Measurements from ENCODE around the gene CAMKMT.

CAMKMT gene

GRCh38 chr2:44680983-44681531 is 319.3 kb downstream of the CAMKMT start:
- H4K8ac ChIP-seq (ENCODE audit: low read depth, low read length): no peak overlapping the region
- H3K9me3 ChIP-seq (replicated peaks in 1 of 2; ENCODE audit: control insufficient read depth in 2 of 2, insufficient read depth in 1 of 2, low read depth in 1 of 2, low read length in 2 of 2): no peaks in the 10 kb centered on the region
- peaks cover 10 to 12% of the 10 kb centered on the region in 2 donors for H3K4me1 ChIP-seq (ENCODE audit: control insufficient read depth in 2 of 2, insufficient read depth in 1 of 2, low read depth in 1 of 2, low read length in 2 of 2)
- H3K4me3 ChIP-seq (ENCODE audit: low read length in 2 of 2): no peak overlapping the region
- WGBS, 2 donors (ENCODE audit: extremely low coverage in 2 of 2, insufficient read length in 2 of 2, insufficient replicate concordance in 1 of 2): no CpG with 5 or more reads among the region's 5 CpGs
- H3K27me3 ChIP-seq (ENCODE audit: control insufficient read depth in 3 of 3, insufficient read depth in 3 of 3, low read depth in 1 of 3, low read length in 3 of 3): no peaks in the 10 kb centered on the region
- H3K14ac ChIP-seq (ENCODE audit: low read length): no peak overlapping the region
- peak overlapping the region; percentile 43 for H2AFZ ChIP-seq (ENCODE audit: low read length)
- H3K23ac ChIP-seq (ENCODE audit: low read depth, low read length, poor library complexity): no peak overlapping the region
- no peak overlapping the region for H2AK5ac ChIP-seq (ENCODE audit: low read depth, low read length)
- H3K4ac ChIP-seq (ENCODE audit: low read length): no peak overlapping the region
- H3K9ac ChIP-seq (ENCODE audit: low read depth, low read length, poor library complexity): no peak overlapping the region
- H3K79me1 ChIP-seq (ENCODE audit: low read depth, low read length): no peaks in the 10 kb centered on the region
- H2BK15ac ChIP-seq (ENCODE audit: low read length): no peak overlapping the region
- H3K18ac ChIP-seq (ENCODE audit: low read length): no peak overlapping the region
- H2BK12ac ChIP-seq (ENCODE audit: low read length): no peak overlapping the region
- DNase-seq (ENCODE audit: low spot score): no peak
- H3K27ac ChIP-seq (replicated peaks; ENCODE audit: low read length): no peak overlapping the region
- H2BK5ac ChIP-seq (ENCODE audit: low read length): no peak overlapping the region
- H3K4me2 ChIP-seq (ENCODE audit: insufficient read depth, low read length, poor library complexity, severe bottlenecking): no peak overlapping the region
- no peak overlapping the region for H4K91ac ChIP-seq (ENCODE audit: low read depth, low read length, poor library complexity)
- no peak overlapping the region for H2BK120ac ChIP-seq (ENCODE audit: low read depth, low read length)
- H3K36me3 ChIP-seq (replicated peaks in 1 of 2; ENCODE audit: control insufficient read depth in 2 of 2, insufficient read depth in 2 of 2, low read length in 2 of 2): no peaks in the 10 kb centered on the region

GRCh38 chr2:44682459-44682858 is 320.7 kb downstream of the CAMKMT start:
- Histone ChIP-seq H2BK15ac (ENCODE audit: low read length) (no peak overlapping the region), H3K27me3 (ENCODE audit: control insufficient read depth in 3 of 3, insufficient read depth in 3 of 3, low read depth in 1 of 3, low read length in 3 of 3) (no peaks in the 10 kb centered on the region), H4K91ac (ENCODE audit: low read depth, low read length, poor library complexity) (no peak overlapping the region), H3K14ac (ENCODE audit: low read length) (no peak overlapping the region), H3K23ac (ENCODE audit: low read depth, low read length, poor library complexity) (no peak overlapping the region), H2BK12ac (ENCODE audit: low read length) (no peak overlapping the region), H3K18ac (ENCODE audit: low read length) (no peak overlapping the region), H2AK5ac (ENCODE audit: low read depth, low read length) (no peak overlapping the region), H3K79me1 (ENCODE audit: low read depth, low read length) (no peaks in the 10 kb centered on the region), H3K36me3 (replicated peaks in 1 of 2; ENCODE audit: control insufficient read depth in 2 of 2, insufficient read depth in 2 of 2, low read length in 2 of 2) (no peaks in the 10 kb centered on the region), H2BK5ac (ENCODE audit: low read length) (no peak overlapping the region), H3K4ac (ENCODE audit: low read length) (no peak overlapping the region), H3K9ac (ENCODE audit: low read depth, low read length, poor library complexity) (no peak overlapping the region), H3K9me3 (replicated peaks in 1 of 2; ENCODE audit: control insufficient read depth in 2 of 2, insufficient read depth in 1 of 2, low read depth in 1 of 2, low read length in 2 of 2) (no peaks in the 10 kb centered on the region), H2BK120ac (ENCODE audit: low read depth, low read length) (no peak overlapping the region), H3K4me1 (ENCODE audit: control insufficient read depth in 2 of 2, insufficient read depth in 1 of 2, low read depth in 1 of 2, low read length in 2 of 2) (peaks cover 10% of the 10 kb centered on the region in 2 donors), H3K4me2 (ENCODE audit: insufficient read depth, low read length, poor library complexity, severe bottlenecking) (no peak overlapping the region), H3K4me3 (ENCODE audit: low read length in 2 of 2) (no peak overlapping the region), H2AFZ (ENCODE audit: low read length) (no peak overlapping the region), H4K8ac (ENCODE audit: low read depth, low read length) (no peak overlapping the region), H3K27ac (replicated peaks; ENCODE audit: low read length) (no peak overlapping the region)
- DNase-seq (ENCODE audit: low spot score): no peak
- WGBS, 2 donors (ENCODE audit: extremely low coverage in 2 of 2, insufficient read length in 2 of 2, insufficient replicate concordance in 1 of 2): no CpG with 5 or more reads among the region's 6 CpGs

DNA sequence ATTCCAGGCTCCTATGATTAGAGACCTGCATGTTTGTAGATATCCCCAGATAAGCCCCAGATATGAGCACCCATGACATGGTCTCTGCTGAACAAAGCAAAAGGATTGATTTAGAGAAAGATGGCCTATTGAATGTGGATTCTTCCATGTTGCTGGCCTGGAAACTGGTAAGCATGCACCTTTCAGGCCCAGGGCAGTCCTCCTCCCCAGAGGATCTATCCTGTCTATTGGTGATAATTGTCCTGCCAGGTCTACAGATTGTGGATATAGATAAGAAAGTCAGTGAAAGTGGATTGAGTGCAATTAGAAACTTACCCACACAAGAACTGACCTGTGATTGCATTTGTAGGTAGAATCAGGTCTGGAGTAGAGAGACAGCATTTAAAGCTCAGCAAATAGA is 322.8 kb downstream of the CAMKMT start:
- Histone ChIP-seq H3K9me3 (replicated peaks in 1 of 2; ENCODE audit: control insufficient read depth in 2 of 2, insufficient read depth in 1 of 2, low read depth in 1 of 2, low read length in 2 of 2) (no peaks in the 10 kb centered on the region), H2AK5ac (ENCODE audit: low read depth, low read length) (no peak overlapping the region), H2BK5ac (ENCODE audit: low read length) (no peak overlapping the region), H3K27me3 (ENCODE audit: control insufficient read depth in 3 of 3, insufficient read depth in 3 of 3, low read depth in 1 of 3, low read length in 3 of 3) (no peaks in the 10 kb centered on the region), H3K4me2 (ENCODE audit: insufficient read depth, low read length, poor library complexity, severe bottlenecking) (no peak overlapping the region), H3K23ac (ENCODE audit: low read depth, low read length, poor library complexity) (no peak overlapping the region), H2BK12ac (ENCODE audit: low read length) (no peak overlapping the region), H3K27ac (replicated peaks; ENCODE audit: low read length) (no peak overlapping the region), H3K18ac (ENCODE audit: low read length) (no peak overlapping the region), H2BK15ac (ENCODE audit: low read length) (no peak overlapping the region), H3K4ac (ENCODE audit: low read length) (no peak overlapping the region), H3K4me3 (ENCODE audit: low read length in 2 of 2) (no peak overlapping the region), H4K91ac (ENCODE audit: low read depth, low read length, poor library complexity) (no peak overlapping the region), H2AFZ (ENCODE audit: low read length) (no peak overlapping the region), H3K36me3 (replicated peaks in 1 of 2; ENCODE audit: control insufficient read depth in 2 of 2, insufficient read depth in 2 of 2, low read length in 2 of 2) (no peaks in the 10 kb centered on the region), H4K8ac (ENCODE audit: low read depth, low read length) (no peak overlapping the region), H3K14ac (ENCODE audit: low read length) (no peak overlapping the region), H2BK120ac (ENCODE audit: low read depth, low read length) (no peak overlapping the region), H3K79me1 (ENCODE audit: low read depth, low read length) (no peaks in the 10 kb centered on the region), H3K9ac (ENCODE audit: low read depth, low read length, poor library complexity) (no peak overlapping the region), H3K4me1 (ENCODE audit: control insufficient read depth in 2 of 2, insufficient read depth in 1 of 2, low read depth in 1 of 2, low read length in 2 of 2) (peaks cover 8 to 10% of the 10 kb centered on the region in 2 donors)
- DNase-seq (ENCODE audit: low spot score): no peak

DNA sequence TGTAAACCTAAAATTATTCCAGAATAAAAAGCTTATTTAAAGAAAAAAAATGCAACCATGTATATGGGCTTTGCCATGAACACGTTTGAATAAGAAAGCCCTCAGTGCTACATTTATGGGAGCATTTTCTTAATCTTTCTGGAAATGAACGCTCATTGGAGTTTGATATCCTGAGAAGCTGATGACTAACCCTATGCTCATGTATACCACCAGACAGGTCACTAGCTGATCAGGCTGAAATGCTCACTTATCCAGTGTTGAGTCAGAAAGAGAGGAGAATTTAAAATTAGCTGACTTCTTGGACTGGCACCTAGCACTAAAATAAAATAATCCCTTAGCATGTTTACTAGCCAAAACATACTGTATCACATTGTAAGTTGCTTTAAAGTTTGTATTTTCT is 324.8 kb downstream of the CAMKMT start:
- Histone ChIP-seq H3K4me3 (ENCODE audit: low read length in 2 of 2) (no peak overlapping the region), H3K27me3 (ENCODE audit: control insufficient read depth in 3 of 3, insufficient read depth in 3 of 3, low read depth in 1 of 3, low read length in 3 of 3) (no peaks in the 10 kb centered on the region), H2BK120ac (ENCODE audit: low read depth, low read length) (no peak overlapping the region), H3K23ac (ENCODE audit: low read depth, low read length, poor library complexity) (no peak overlapping the region), H2BK15ac (ENCODE audit: low read length) (no peak overlapping the region), H3K4me2 (ENCODE audit: insufficient read depth, low read length, poor library complexity, severe bottlenecking) (no peak overlapping the region), H3K4ac (ENCODE audit: low read length) (no peak overlapping the region), H3K18ac (ENCODE audit: low read length) (no peak overlapping the region), H3K36me3 (replicated peaks in 1 of 2; ENCODE audit: control insufficient read depth in 2 of 2, insufficient read depth in 2 of 2, low read length in 2 of 2) (no peaks in the 10 kb centered on the region), H2AFZ (ENCODE audit: low read length) (no peak overlapping the region), H3K4me1 (ENCODE audit: control insufficient read depth in 2 of 2, insufficient read depth in 1 of 2, low read depth in 1 of 2, low read length in 2 of 2) (peaks cover 0 to under 1% of the 10 kb centered on the region in 2 donors), H2BK12ac (ENCODE audit: low read length) (no peak overlapping the region), H3K9me3 (replicated peaks in 1 of 2; ENCODE audit: control insufficient read depth in 2 of 2, insufficient read depth in 1 of 2, low read depth in 1 of 2, low read length in 2 of 2) (no peaks in the 10 kb centered on the region), H3K79me1 (ENCODE audit: low read depth, low read length) (no peaks in the 10 kb centered on the region), H3K27ac (replicated peaks; ENCODE audit: low read length) (no peak overlapping the region), H2BK5ac (ENCODE audit: low read length) (no peak overlapping the region), H3K14ac (ENCODE audit: low read length) (no peak overlapping the region), H4K8ac (ENCODE audit: low read depth, low read length) (no peak overlapping the region), H4K91ac (ENCODE audit: low read depth, low read length, poor library complexity) (no peak overlapping the region), H2AK5ac (ENCODE audit: low read depth, low read length) (no peak overlapping the region), H3K9ac (ENCODE audit: low read depth, low read length, poor library complexity) (no peak overlapping the region)
- no CpG with 5 or more reads among the region's 2 CpGs for WGBS, 2 donors (ENCODE audit: extremely low coverage in 2 of 2, insufficient read length in 2 of 2, insufficient replicate concordance in 1 of 2)
- no peak for DNase-seq (ENCODE audit: low spot score)
